HepG2 (cell line): ENCODE measurements around the gene WDR62. TPM values are rescaled to one million over a fixed set of nuclear protein-coding genes. Genes with fewer than 3 reads are reported as not detected.

ENCODE experiments used
- ATAC-seq: fragments of 200-7000 bp; cut with Tn5 transposase; 3 replicates; pipeline ENCODE4 v1.9.1; 2020; ENCODE audit warnings: mild to moderate bottlenecking, moderate library complexity
- BruUV-seq: library from RNA; stranded (reverse); fragments of 400-500 nt; replicated peaks from 2 replicates; lab custom pipeline; 2021; lab: Mats Ljungman, UMichigan
- CTCF ChIA-PET: fragments of 300-600 bp; formaldehyde crosslinking; extraction: SDS; loops from one replicate; lab custom pipeline; 2021; ENCODE audit warnings: low total read pairs, inconsistent platforms, low intra/inter-chr PET ratio; lab: Yijun Ruan, JAX
- POLR2A ChIA-PET: fragments of 350-600 bp; sonication (Branson Sonifier 250); formaldehyde crosslinking; loops from one replicate; lab custom pipeline; 2020; ENCODE audit warnings: antibody characterized with exemption, inconsistent platforms; lab: Yijun Ruan, JAX
- DNase-seq: peaks from one replicate; pipeline ENCODE4 v3.0.0-alpha.2; 2015; ENCODE audit warnings: low spot score
- FAIRE-seq: peaks from 3 replicates; lab custom pipeline; 2011; peaks lifted over from hg19 to GRCh38; lab: Jason Lieb, UNC
- H2AFZ ChIP-seq: one replicate; pipeline ENCODE4 v1.6.1; 2011; ENCODE audit warnings: low read length, inconsistent platforms
- H3K27ac ChIP-seq: fragments of 300-600 bp; 3 replicates; pipeline ENCODE4 v1.8.0; 2011; ENCODE audit warnings: mixed run types, mild to moderate bottlenecking, mixed read lengths, low read length, inconsistent platforms; ENCODE audit not compliant: insufficient read depth; ENCODE audit errors: extremely low read length
- H3K27me3 ChIP-seq, 2 experiments: fragments of 200-600 bp in 1 of 2; 2 replicates in 1 of 2; 3 replicates in 1 of 2; pipeline versions ENCODE4 v1.6.0 to v1.8.0; 2011; ENCODE audit warnings: low read length in 2 of 2, mild to moderate bottlenecking in 2 of 2, moderate library complexity in 2 of 2, inconsistent platforms in 1 of 2; ENCODE audit not compliant: insufficient read depth in 2 of 2, control insufficient read depth in 1 of 2
- H3K36me3 ChIP-seq, 2 experiments: fragments of 200-600 bp in 1 of 2; replicated peaks in 1 of 2; 2 replicates in 1 of 2; 3 replicates in 1 of 2; pipeline versions ENCODE4 v1.5.1 to v1.8.0; 2011; ENCODE audit warnings: low read length in 2 of 2, inconsistent platforms in 1 of 2; ENCODE audit not compliant: insufficient read depth in 2 of 2, control insufficient read depth in 1 of 2
- H3K4me1 ChIP-seq: 2 replicates; pipeline ENCODE4 v1.5.1; 2012; ENCODE audit warnings: low read length, inconsistent platforms; ENCODE audit not compliant: insufficient read depth
- H3K4me2 ChIP-seq: 2 replicates; pipeline ENCODE4 v1.6.0; 2011; ENCODE audit warnings: low read depth, low read length, inconsistent platforms
- H3K4me3 ChIP-seq, 3 experiments: fragments of 200-600 bp in 1 of 3; sonication (generic), shearing (Covaris generic) in 1 of 3; replicated peaks in 1 of 3; 2 replicates each; pipeline ENCODE4 v1.5.1; 2011 to 2016; ENCODE audit warnings: low read length in 3 of 3, inconsistent platforms in 2 of 3, low read depth in 2 of 3, mild to moderate bottlenecking in 2 of 3, control low read depth in 1 of 3, mixed read lengths in 1 of 3; ENCODE audit not compliant: insufficient read depth in 1 of 3
- H3K79me2 ChIP-seq: one replicate; pipeline ENCODE4 v1.6.1; 2011; ENCODE audit warnings: low read length, inconsistent platforms; ENCODE audit not compliant: insufficient read depth
- H3K9ac ChIP-seq: 2 replicates; pipeline ENCODE4 v1.6.0; 2011; ENCODE audit warnings: mild to moderate bottlenecking, low read depth, low read length, inconsistent platforms; ENCODE audit not compliant: insufficient read depth
- H3K9me3 ChIP-seq: 2 replicates; pipeline ENCODE4 v1.5.1; 2012; ENCODE audit warnings: mild to moderate bottlenecking, low read length
- H4K20me1 ChIP-seq: 2 replicates; pipeline ENCODE4 v1.6.0; 2011; ENCODE audit warnings: inconsistent platforms, mild to moderate bottlenecking, low read length, moderate library complexity; ENCODE audit not compliant: insufficient read depth
- ARNT ChIP-seq: fragments of 450-650 bp; IDR thresholded peaks from 2 replicates; pipeline ENCODE4 v1.6.1; 2017
- ETV5 ChIP-seq: IDR thresholded peaks from 2 replicates; pipeline ENCODE4 v1.6.1; 2018; ENCODE audit warnings: missing biosample characterization, missing genetic modification reagents, inconsistent platforms, borderline replicate concordance
- HOXA7 ChIP-seq: sonication (generic); formaldehyde crosslinking; IDR thresholded peaks from 2 replicates; pipeline ENCODE4 v1.8.1; 2022; ENCODE audit warnings: mild to moderate bottlenecking, missing genetic modification reagents, moderate library complexity
- KLF13 ChIP-seq: sonication (generic); formaldehyde crosslinking; IDR thresholded peaks from 2 replicates; pipeline ENCODE4 v1.4.0; 2020; ENCODE audit warnings: mild to moderate bottlenecking, missing genetic modification reagents
- PHB2 ChIP-seq: fragments of 450-650 bp; IDR thresholded peaks from 2 replicates; pipeline ENCODE4 v1.6.1; 2018; ENCODE audit not compliant: partially characterized antibody
- POGK ChIP-seq: sonication (generic); formaldehyde crosslinking; conservative IDR thresholded peaks from 2 replicates; pipeline ENCODE4 v1.8.0; 2022; ENCODE audit warnings: mild to moderate bottlenecking, moderate library complexity, missing genetic modification reagents
- SP2 ChIP-seq: sonication (generic); formaldehyde crosslinking; IDR thresholded peaks from 2 replicates; pipeline ENCODE4 v1.5.1; 2020; ENCODE audit warnings: mild to moderate bottlenecking, missing genetic modification reagents
- TBX2 ChIP-seq: sonication (generic); formaldehyde crosslinking; IDR thresholded peaks from 2 replicates; pipeline ENCODE4 v1.5.0; 2020; ENCODE audit warnings: missing genetic modification reagents, mild to moderate bottlenecking, borderline replicate concordance
- THAP11 ChIP-seq: IDR thresholded peaks from 2 replicates; pipeline ENCODE4 v1.6.1; 2016; ENCODE audit warnings: missing biosample characterization, missing genetic modification reagents
- TOE1 ChIP-seq: sonication (generic); formaldehyde crosslinking; IDR thresholded peaks from 2 replicates; pipeline ENCODE4 v1.4.0; 2020; ENCODE audit warnings: mild to moderate bottlenecking, missing genetic modification reagents
- ZNF350 ChIP-seq: sonication (generic); formaldehyde crosslinking; IDR thresholded peaks from 2 replicates; pipeline ENCODE4 v1.4.0; 2020; ENCODE audit warnings: mild to moderate bottlenecking, low read depth, missing genetic modification reagents, borderline replicate concordance
- ZNF552 ChIP-seq: sonication (generic); formaldehyde crosslinking; IDR thresholded peaks from 2 replicates; pipeline ENCODE4 v1.9.0; 2022; ENCODE audit warnings: missing genetic modification reagents, mild to moderate bottlenecking, borderline replicate concordance
- WGBS: methylation state at CpG from one replicate; pipeline ENCODE4 v1.1.6; 2017; ENCODE audit warnings: low lambda C conversion rate; 5-methylcytosine and 5-hydroxymethylcytosine counted together
- in situ Hi-C: cut with HindIII; loops from 2 replicates; pipeline ENCODE4 v1.10.0; 2017; ENCODE audit warnings: low pct_unique_long_range_greater_than_20kb; ENCODE audit not compliant: extremely low pct_ligation_motif_present
- intact Hi-C: fragments of 100-400 bp; cut with micrococcal nuclease; formaldehyde crosslinking; loops from one replicate; pipeline ENCODE4 v1.10.0; 2022; ENCODE audit not compliant: unreplicated experiment
- polyA plus RNA-seq, 8 experiments: library from polyadenylated mRNA; depleted of rRNA in 3 of 8; stranded (reverse) in 7 of 8; unstranded in 1 of 8; fragments of >200 nt; fragmentation: Illumina TruSeq in 4 of 8; extraction: Trizol in 4 of 8; gene quantifications; 2 replicates each; pipeline versions ENCODE4 v1.2.1 to v1.2.3, GENCODE V29; 2011 to 2016; ENCODE audit warnings: low read depth in 4 of 8, missing spikeins in 1 of 8, mixed read lengths in 1 of 8; ENCODE audit not compliant: insufficient read depth in 1 of 8
- total RNA-seq, 5 experiments: library from RNA; depleted of rRNA; stranded (reverse); fragments of >200 nt; fragmentation: Illumina TruSeq; extraction: Trizol; gene quantifications; 2 replicates each; pipeline ENCODE4 v1.2.3, GENCODE V29; 2016; ENCODE audit warnings: low read depth in 1 of 5
- TF ChIP-seq, protein P1 (sequence below): sonication (generic); formaldehyde crosslinking; IDR thresholded peaks from 2 replicates; pipeline ENCODE4 v1.8.1; 2023; ENCODE audit warnings: mild to moderate bottlenecking, missing genetic modification reagents
- TF ChIP-seq, protein P2 (sequence below), 2 experiments: sonication (generic) in 1 of 2; formaldehyde crosslinking in 1 of 2; IDR thresholded peaks; 2 replicates each; pipeline versions ENCODE4 v1.5.1 to v1.6.1; 2011 to 2020; ENCODE audit warnings: borderline replicate concordance in 1 of 2, low read depth in 1 of 2, low read length in 1 of 2, mild to moderate bottlenecking in 1 of 2, missing genetic modification reagents in 1 of 2, moderate library complexity in 1 of 2
- TF ChIP-seq, protein P3 (sequence below): sonication (generic); formaldehyde crosslinking; IDR thresholded peaks from 2 replicates; pipeline ENCODE4 v1.4.0; 2020; ENCODE audit warnings: missing genetic modification reagents

Gene WDR62
- total and polyA plus RNA-seq, 2 of the 13 experiments (the other 11 are each of a cell fraction or from before 2014, with no cell fraction given), result 5.8 to 12.5 TPM

- peak within 1 kb of the TSS; percentile 94 for H3K4me2 ChIP-seq
- H3K36me3 ChIP-seq, result peaks cover 8 to 12% of the 10 kb centered on the region in 2 experiments
- intact Hi-C loops, result loop anchor here (1.0 to 2.0 kb wide), 2 partner anchors 13 to 23 kb away; no protein-coding TSS in a partner anchor
- H3K79me2 ChIP-seq, result peaks cover 16% of the 10 kb centered on the region
- peaks cover 24% of the 10 kb centered on the region for H3K4me1 ChIP-seq
- CTCF ChIA-PET, result no interaction called here
- in situ Hi-C loops, result no loop called here
- ATAC-seq (peak; percentile 88), FAIRE-seq (peak; percentile 58), DNase-seq (peak; percentile 88)
- H3K27me3 ChIP-seq, result no peaks in the 10 kb centered on the region; a peak in 1 of 5 replicates
- POLR2A ChIA-PET, result interaction anchor here (0.5 to 2.0 kb wide), 11 partner anchors 9 to 1178 kb away, joined by 3 to 51 read pairs (median 4); partner anchors contain the start of genes POLR2I, TBCB, THAP8 and WDR62
- H3K9ac ChIP-seq, result peak within 1 kb of the TSS; percentile 99
- no peaks in the 10 kb centered on the region for H3K9me3 ChIP-seq
- 0% methylated on average over 17 of the region's 75 CpGs for WGBS
- no peak within 1 kb of the TSS for H2AFZ ChIP-seq
- peak within 1 kb of the TSS; percentile 93 for H3K27ac ChIP-seq
- H4K20me1 ChIP-seq, result peaks cover 8% of the 10 kb centered on the region
- H3K4me3 ChIP-seq, result peak within 1 kb of the TSS; percentile 79 to 100 (median 98)
- no TSS peak for BruUV-seq
- TF ChIP-seq, protein P1, sequence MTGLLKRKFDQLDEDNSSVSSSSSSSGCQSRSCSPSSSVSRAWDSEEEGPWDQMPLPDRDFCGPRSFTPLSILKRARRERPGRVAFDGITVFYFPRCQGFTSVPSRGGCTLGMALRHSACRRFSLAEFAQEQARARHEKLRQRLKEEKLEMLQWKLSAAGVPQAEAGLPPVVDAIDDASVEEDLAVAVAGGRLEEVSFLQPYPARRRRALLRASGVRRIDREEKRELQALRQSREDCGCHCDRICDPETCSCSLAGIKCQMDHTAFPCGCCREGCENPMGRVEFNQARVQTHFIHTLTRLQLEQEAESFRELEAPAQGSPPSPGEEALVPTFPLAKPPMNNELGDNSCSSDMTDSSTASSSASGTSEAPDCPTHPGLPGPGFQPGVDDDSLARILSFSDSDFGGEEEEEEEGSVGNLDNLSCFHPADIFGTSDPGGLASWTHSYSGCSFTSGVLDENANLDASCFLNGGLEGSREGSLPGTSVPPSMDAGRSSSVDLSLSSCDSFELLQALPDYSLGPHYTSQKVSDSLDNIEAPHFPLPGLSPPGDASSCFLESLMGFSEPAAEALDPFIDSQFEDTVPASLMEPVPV, result peak; percentile 68; the same call in 1 of the 2 replicates
- peak; percentile 87 for TF ChIP-seq THAP11 (CRISPR knock-in tag)
- no peak for TF ChIP-seq PHB2
- TF ChIP-seq ETV5 (CRISPR knock-in tag), result peak; percentile 75; the same call in 1 of the 2 replicates
- peak; percentile 87 for TF ChIP-seq ZNF552 (CRISPR knock-in tag)
- TF ChIP-seq, protein P2, sequence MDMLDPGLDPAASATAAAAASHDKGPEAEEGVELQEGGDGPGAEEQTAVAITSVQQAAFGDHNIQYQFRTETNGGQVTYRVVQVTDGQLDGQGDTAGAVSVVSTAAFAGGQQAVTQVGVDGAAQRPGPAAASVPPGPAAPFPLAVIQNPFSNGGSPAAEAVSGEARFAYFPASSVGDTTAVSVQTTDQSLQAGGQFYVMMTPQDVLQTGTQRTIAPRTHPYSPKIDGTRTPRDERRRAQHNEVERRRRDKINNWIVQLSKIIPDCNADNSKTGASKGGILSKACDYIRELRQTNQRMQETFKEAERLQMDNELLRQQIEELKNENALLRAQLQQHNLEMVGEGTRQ (IDR thresholded peaks at IDR 0.05; ENCODE audit: low read depth, low read length), result no peak
- TF ChIP-seq, protein P2 (CRISPR knock-in tag; IDR thresholded peaks at IDR 0.05; ENCODE audit: borderline replicate concordance), result no peak
- peak; percentile 72; the same call in 1 of the 2 replicates for TF ChIP-seq POGK (CRISPR knock-in tag)
- TF ChIP-seq, protein P3, sequence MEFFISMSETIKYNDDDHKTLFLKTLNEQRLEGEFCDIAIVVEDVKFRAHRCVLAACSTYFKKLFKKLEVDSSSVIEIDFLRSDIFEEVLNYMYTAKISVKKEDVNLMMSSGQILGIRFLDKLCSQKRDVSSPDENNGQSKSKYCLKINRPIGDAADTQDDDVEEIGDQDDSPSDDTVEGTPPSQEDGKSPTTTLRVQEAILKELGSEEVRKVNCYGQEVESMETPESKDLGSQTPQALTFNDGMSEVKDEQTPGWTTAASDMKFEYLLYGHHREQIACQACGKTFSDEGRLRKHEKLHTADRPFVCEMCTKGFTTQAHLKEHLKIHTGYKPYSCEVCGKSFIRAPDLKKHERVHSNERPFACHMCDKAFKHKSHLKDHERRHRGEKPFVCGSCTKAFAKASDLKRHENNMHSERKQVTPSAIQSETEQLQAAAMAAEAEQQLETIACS (CRISPR knock-in tag), result no peak
- no peak for TF ChIP-seq TOE1 (CRISPR knock-in tag)
- peak; percentile 72; the same call in 1 of the 2 replicates for TF ChIP-seq TBX2 (CRISPR knock-in tag)
- no peak for TF ChIP-seq ARNT
- peak; percentile 19; the same call in 1 of the 2 replicates for TF ChIP-seq SP2
- TF ChIP-seq ZNF350, result peak; percentile 97
- TF ChIP-seq HOXA7 (CRISPR knock-in tag), result no peak
- no peak for TF ChIP-seq KLF13 (CRISPR knock-in tag)
Measured at GRCh38 chr19:36139473-36140303, 85.0 kb downstream of the WDR62 start, which contains the start of gene CAPNS1. CAPNS1 (plus strand) TSS chr19:36140066; CDS start chr19:36141012, 946 bp downstream.
